ENCODE data around the gene NODAL. TPM values are rescaled to one million over a fixed set of nuclear protein-coding genes. Genes with fewer than 3 reads are reported as not detected.

Gene NODAL
- total RNA-seq, 1 experiment from 2014 or later = not detected

- POLR2A ChIA-PET (ENCODE audit: low non-redundant PET) = no interaction called here
- Histone ChIP-seq H3K27ac (ENCODE audit: low read depth, low read length, poor library complexity, severe bottlenecking) (no peak overlapping the region), H3K36me3 (ENCODE audit: insufficient read depth, low read length, poor library complexity, severe bottlenecking) (peaks cover 88% of the 10 kb centered on the region)
Measured at GRCh38 chr10:70425096-70425495, 16.4 kb downstream of the NODAL start.

DNA sequence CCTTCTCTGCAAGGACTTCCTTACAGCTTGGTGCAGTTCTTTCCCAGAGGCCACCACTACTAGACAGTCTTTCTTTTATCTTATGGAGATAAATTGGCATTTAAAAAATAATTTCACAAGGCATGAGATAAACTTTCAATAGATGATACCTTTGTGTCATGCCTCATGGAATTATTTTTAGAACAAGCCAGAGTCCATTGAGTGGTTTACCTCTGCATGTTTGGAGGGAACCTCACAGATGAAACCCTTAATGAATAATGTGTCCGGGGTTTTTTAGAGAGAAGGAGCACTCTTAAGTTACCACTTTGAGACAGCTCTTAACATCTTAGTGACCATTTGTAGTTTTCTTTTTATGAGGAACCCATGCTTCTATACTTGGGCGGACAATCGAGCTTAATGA lies 17.2 kb downstream of the NODAL start:
- DNase-seq (ENCODE audit: low spot score) = no peak
- no peak overlapping the region for H3K27ac ChIP-seq (ENCODE audit: low read depth, low read length, poor library complexity, severe bottlenecking)
- no peaks in the 10 kb centered on the region for H3K27me3 ChIP-seq (replicated peaks; ENCODE audit: insufficient read depth, low read depth, low read length, poor library complexity)
- H3K9me3 ChIP-seq (ENCODE audit: low read depth, low read length, poor library complexity, severe bottlenecking) = no peaks in the 10 kb centered on the region
- BruUV-seq (replicated peaks) = no TSS peak
- no peak for TF ChIP-seq EZH2 (IDR thresholded peaks at IDR 0.05; ENCODE audit: borderline replicate concordance, low read depth, low read length, poor library complexity, severe bottlenecking)
- TF ChIP-seq, protein P1, sequence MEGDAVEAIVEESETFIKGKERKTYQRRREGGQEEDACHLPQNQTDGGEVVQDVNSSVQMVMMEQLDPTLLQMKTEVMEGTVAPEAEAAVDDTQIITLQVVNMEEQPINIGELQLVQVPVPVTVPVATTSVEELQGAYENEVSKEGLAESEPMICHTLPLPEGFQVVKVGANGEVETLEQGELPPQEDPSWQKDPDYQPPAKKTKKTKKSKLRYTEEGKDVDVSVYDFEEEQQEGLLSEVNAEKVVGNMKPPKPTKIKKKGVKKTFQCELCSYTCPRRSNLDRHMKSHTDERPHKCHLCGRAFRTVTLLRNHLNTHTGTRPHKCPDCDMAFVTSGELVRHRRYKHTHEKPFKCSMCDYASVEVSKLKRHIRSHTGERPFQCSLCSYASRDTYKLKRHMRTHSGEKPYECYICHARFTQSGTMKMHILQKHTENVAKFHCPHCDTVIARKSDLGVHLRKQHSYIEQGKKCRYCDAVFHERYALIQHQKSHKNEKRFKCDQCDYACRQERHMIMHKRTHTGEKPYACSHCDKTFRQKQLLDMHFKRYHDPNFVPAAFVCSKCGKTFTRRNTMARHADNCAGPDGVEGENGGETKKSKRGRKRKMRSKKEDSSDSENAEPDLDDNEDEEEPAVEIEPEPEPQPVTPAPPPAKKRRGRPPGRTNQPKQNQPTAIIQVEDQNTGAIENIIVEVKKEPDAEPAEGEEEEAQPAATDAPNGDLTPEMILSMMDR (conservative IDR thresholded peaks at IDR 0.05; ENCODE audit: low read depth, low read length) = no peak
- peaks cover 90% of the 10 kb centered on the region for H3K36me3 ChIP-seq (ENCODE audit: insufficient read depth, low read length, poor library complexity, severe bottlenecking)
- ChIA-PET POLR2A (ENCODE audit: low non-redundant PET) (no interaction called here), CTCF (no interaction called here)
- intact Hi-C loops (cut with micrococcal nuclease; ENCODE audit: unreplicated experiment) = no loop called here
- no peaks in the 10 kb centered on the region for H3K4me1 ChIP-seq (ENCODE audit: insufficient read depth, low read length, poor library complexity, severe bottlenecking)
- no peak overlapping the region for H3K4me3 ChIP-seq (ENCODE audit: low read depth, low read length, poor library complexity, severe bottlenecking)

More at GRCh38 chr10:70425096-70425495, 16.4 kb downstream of the NODAL start:
- Histone ChIP-seq H3K4me3 (ENCODE audit: low read depth, low read length, poor library complexity, severe bottlenecking) (no peak overlapping the region), H3K4me1 (ENCODE audit: insufficient read depth, low read length, poor library complexity, severe bottlenecking) (no peaks in the 10 kb centered on the region), H3K9me3 (ENCODE audit: low read depth, low read length, poor library complexity, severe bottlenecking) (no peaks in the 10 kb centered on the region), H3K27me3 (replicated peaks; ENCODE audit: insufficient read depth, low read depth, low read length, poor library complexity) (no peaks in the 10 kb centered on the region)
- DNase-seq (ENCODE audit: low spot score) = no peak
- no TSS peak for BruUV-seq (replicated peaks)
- CTCF ChIA-PET = no interaction called here
- intact Hi-C loops (cut with micrococcal nuclease; ENCODE audit: unreplicated experiment) = no loop called here
- no peak for TF ChIP-seq EZH2 (IDR thresholded peaks at IDR 0.05; ENCODE audit: borderline replicate concordance, low read depth, low read length, poor library complexity, severe bottlenecking)
- TF ChIP-seq, protein P1 (conservative IDR thresholded peaks at IDR 0.05; ENCODE audit: low read depth, low read length) = no peak

DNA sequence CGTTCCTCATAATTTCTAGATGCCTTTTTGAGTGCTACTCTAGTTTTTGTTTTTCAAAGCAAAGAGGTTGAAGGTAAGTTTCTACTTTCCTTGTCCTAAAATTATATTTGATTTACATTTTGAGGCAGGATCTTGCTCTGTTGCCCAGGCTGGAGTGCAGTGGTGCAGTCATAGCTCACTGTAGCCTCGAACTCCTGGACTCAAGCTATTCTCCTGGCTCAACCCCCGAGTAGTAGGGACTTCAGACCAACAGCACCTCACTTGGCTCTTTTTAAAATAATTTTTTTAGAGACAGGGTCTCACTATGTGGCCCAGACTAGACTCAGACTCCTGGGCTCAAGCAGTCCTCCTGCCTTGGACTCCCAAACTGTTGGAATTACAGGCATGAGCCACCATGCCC lies 22.8 kb downstream of the NODAL start:
- no peak for DNase-seq (ENCODE audit: low spot score)
- BruUV-seq (replicated peaks) = no TSS peak
- TF ChIP-seq, protein P1 (conservative IDR thresholded peaks at IDR 0.05; ENCODE audit: low read depth, low read length) = no peak
- no peak for TF ChIP-seq EZH2 (IDR thresholded peaks at IDR 0.05; ENCODE audit: borderline replicate concordance, low read depth, low read length, poor library complexity, severe bottlenecking)
- no peaks in the 10 kb centered on the region for H3K27me3 ChIP-seq (replicated peaks; ENCODE audit: insufficient read depth, low read depth, low read length, poor library complexity)
- POLR2A ChIA-PET (ENCODE audit: low non-redundant PET) = no interaction called here
- CTCF ChIA-PET = no interaction called here
- no peaks in the 10 kb centered on the region for H3K4me1 ChIP-seq (ENCODE audit: insufficient read depth, low read length, poor library complexity, severe bottlenecking)
- no peaks in the 10 kb centered on the region for H3K9me3 ChIP-seq (ENCODE audit: low read depth, low read length, poor library complexity, severe bottlenecking)
- H3K36me3 ChIP-seq (ENCODE audit: insufficient read depth, low read length, poor library complexity, severe bottlenecking) = peaks cover 37% of the 10 kb centered on the region
- intact Hi-C loops (cut with micrococcal nuclease; ENCODE audit: unreplicated experiment) = no loop called here
- H3K27ac ChIP-seq (ENCODE audit: low read depth, low read length, poor library complexity, severe bottlenecking) = no peak overlapping the region
- no peak overlapping the region for H3K4me3 ChIP-seq (ENCODE audit: low read depth, low read length, poor library complexity, severe bottlenecking)

Data from A673 (cell line).